Esophagus mucosa (tissue), 1 donor: ENCODE results near the gene COMTD1. TPM values are rescaled to one million over a fixed set of nuclear protein-coding genes. Genes with fewer than 3 reads are reported as not detected.
"Not testable (repeated sequence)": the region's sequence is repeated elsewhere in the genome, so short reads cannot be mapped to it uniquely, and the experiment has no call there.

Experiments
- ATAC-seq: fragments of 200-7000 bp; cut with Tn5 transposase; one replicate; pipeline ENCODE4 v1.9.1; 2020
- total RNA-seq: library from RNA; stranded (reverse); gene quantifications from one replicate; pipeline ENCODE4 v1.2.4, GENCODE V29; 2023
- donor health status: DM: yes; HTN: yes; CAD: no.

Gene COMTD1
- total RNA-seq, 1 donor from 2014 or later = 106 TPM

- not testable (repeated sequence) for ATAC-seq
Observed at GRCh38 chr10:75221492-75221891, 14.3 kb downstream of the COMTD1 start.

DNA sequence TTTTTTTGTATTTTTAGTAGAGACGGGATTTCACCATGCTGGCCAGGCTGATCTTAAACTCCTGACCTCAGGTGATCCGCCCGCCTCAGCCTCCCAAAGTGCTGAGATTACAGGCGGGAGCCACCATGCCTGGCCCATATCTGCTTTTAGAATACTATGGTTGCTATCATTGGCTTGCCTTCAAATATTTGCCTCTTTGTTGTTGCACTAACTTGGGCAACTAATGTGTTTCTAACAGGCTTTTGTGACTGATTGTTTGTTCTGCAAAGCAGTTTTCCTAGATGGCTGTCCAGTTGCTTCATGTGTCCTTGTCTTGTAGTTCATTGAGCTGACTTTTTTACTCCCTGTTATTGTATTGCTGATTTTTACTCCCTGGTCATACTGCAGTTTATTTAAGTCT is 15.5 kb downstream of the COMTD1 start:
- no peak for ATAC-seq

DNA sequence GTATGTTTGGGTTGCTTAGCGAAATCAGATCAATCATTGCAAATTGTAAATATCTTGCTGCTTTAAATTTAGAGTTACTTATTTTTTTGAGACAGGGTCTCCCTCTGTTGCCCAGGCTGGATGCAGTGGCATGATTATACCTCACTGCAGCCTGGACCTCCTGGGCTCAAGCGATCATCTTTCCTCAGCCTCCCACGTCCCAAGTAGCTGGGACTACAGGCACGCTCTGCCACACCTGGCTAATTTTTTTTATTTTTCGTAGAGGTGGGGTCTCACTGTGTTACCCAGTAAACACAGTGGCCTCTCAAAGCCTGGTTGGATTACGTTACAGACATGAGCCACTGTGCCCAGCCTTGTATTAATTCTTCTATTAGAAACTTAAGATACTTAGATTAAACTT is 23.4 kb downstream of the COMTD1 start:
- ATAC-seq = no peak

DNA sequence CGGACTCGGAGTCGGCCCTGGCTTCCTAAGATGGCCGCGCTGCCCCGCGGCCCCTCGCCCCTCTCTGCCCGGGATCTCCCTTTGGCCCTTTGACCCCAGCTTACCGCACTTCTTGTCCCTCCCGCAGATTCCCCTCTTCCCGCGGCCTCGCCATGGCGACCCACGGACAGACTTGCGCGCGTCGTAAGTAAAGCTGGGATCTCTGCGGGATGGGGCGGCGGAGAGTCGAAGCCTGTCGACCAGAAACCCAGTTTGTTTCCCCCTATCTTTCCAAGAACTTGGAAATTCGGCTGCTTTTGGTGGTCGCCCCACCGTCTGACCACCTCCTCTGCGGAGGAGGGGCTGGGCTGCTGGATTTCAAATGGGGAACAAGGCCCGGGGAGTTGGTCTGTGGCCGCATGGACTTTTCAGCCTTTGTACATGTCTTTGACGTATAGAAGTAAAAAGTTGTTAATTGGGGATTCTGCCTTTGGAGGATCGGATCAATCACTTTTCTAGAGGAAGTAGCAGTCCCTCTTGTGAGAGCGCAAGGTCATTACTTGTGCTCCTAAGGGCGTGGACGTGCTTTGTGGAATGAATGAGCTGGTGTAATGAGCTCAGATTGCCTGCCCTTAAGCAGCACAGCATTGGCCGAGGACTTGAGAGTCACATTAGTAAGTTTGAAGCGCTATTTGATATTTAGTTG is 24.6 kb downstream of the COMTD1 start:
- peak; percentile 19 for ATAC-seq

- ATAC-seq = peak; percentile 86
Observed at GRCh38 chr10:75210282-75211006, 25.3 kb downstream of the COMTD1 start, which contains the start of gene VDAC2. Gene VDAC2, plus strand, starts transcription at chr10:75210796. Its CDS starts 363 bp downstream, at chr10:75211159.

GRCh38 chr10:75209921-75210281 is 25.9 kb downstream of the COMTD1 start:
- peak; percentile 73 for ATAC-seq

DNA sequence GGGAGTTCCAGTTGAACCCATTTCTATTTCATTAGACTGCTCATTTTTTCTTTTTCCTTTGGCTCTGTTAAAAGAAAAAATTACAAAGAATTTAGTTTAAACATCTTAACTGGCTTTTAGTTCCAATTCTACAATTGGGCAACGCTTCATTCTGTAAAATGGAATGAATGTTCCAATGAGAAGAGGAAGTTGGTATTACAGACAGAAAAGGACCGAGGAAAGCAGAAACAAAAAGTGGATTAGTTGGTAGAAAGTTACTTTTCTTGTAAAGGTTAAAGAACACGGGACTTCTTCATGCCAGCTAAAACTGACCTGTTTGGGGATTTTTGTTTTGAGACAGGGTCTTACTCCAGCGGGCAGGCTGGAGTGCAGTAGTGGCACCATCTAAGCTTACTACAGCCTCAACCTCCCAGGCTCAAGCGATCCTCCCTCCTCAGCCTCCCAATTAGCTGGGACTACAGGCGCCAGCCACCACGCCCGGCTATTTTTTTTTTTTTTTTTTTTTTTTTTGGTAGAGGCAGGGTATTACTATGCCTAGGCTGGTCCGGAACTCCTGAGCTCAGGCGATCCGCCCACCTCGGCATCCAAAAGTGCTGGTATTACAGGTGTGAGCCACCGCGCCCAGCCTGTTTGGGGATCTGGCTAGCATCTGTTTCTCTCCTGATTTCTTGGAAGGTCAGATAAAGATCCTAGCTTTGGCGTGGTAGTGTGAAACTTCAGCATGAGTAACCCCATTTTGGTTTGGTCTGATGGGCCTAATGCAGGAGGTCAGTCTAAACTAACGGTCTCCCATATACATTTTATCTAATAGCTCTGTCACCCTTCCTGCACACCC is 26.5 kb downstream of the COMTD1 start:
- ATAC-seq = peak; percentile 8

- ATAC-seq = peak; percentile 55
Observed at GRCh38 chr10:75208181-75208580, 27.6 kb downstream of the COMTD1 start.

DNA sequence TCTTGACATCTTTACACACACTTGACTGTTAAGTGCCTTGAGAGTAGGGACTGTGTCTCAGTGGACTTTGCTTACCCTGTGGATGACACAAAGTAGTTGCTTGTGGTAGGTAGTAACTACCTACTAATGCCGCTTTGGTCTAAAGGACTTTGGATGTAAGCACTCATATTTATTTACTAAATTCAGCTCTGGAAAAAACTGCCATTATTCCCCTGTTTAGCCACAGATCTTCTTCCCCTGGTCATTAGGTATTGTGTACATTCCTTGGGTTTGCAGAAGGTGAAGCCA is 28.0 kb downstream of the COMTD1 start:
- ATAC-seq = no peak

- no peak for ATAC-seq
Observed at GRCh38 chr10:75207079-75207856, 28.5 kb downstream of the COMTD1 start.

- not testable (repeated sequence) for ATAC-seq
Observed at GRCh38 chr10:75206638-75207037, 29.1 kb downstream of the COMTD1 start.

- ATAC-seq = no peak
Observed at GRCh38 chr10:75205908-75206307, 29.8 kb downstream of the COMTD1 start.

DNA sequence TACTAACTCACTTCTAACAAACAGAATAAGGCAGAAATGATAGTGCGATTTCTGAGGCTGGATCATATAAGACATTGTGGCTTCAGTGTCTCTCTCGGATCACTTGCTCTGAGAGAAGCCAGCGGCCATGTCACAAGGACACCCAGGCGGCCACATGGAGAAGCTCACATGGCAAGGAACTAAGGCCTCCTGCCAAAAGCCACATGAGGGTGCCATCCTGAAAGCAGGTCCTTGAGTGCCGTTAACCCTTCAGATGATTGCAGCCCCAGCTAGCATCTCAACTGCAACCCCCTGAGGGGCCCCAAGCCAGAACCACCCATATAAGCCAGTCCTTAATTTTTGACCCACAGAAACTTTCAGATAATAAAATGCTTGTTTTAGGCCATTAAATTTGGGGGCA is 32.0 kb downstream of the COMTD1 start:
- no peak for ATAC-seq

- not testable (repeated sequence) for ATAC-seq
Observed at GRCh38 chr10:75203046-75203620, 32.6 kb downstream of the COMTD1 start.

DNA sequence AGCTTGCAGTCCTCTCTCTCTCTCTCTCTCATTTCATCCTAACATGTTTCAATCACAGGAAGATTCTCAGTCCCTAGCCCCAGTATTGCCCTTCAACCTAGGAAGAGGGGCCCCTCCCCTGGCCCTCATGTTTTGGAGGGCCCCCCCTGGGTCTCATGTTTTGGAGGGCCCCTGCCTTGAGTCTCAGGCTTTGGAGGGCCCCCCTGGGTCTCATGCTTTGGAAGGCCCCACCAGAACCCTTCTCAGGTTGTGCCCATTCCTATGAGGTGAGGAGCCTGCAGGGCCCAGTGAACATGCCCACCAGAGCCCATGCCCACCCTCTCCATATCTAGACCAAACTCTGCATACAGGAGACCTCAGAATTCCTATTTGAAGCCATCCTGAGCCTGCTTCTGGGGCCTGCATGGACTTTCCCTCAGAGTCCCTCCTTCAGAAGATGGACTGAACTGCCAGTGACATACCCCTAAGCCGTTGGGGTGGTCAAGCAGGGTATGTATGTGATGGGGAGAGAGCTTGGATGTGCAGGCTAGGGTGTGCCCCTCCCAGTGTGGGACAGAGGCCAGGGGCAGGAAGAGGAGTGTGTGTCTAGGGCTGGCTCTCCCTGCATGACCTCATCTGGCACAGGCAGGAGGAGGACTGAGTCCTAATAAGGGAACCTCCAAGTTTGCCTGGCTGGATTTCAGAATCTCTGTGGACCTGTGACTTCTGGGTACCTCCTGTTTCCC is 33.3 kb downstream of the COMTD1 start:
- peak; percentile 90 for ATAC-seq

DNA sequence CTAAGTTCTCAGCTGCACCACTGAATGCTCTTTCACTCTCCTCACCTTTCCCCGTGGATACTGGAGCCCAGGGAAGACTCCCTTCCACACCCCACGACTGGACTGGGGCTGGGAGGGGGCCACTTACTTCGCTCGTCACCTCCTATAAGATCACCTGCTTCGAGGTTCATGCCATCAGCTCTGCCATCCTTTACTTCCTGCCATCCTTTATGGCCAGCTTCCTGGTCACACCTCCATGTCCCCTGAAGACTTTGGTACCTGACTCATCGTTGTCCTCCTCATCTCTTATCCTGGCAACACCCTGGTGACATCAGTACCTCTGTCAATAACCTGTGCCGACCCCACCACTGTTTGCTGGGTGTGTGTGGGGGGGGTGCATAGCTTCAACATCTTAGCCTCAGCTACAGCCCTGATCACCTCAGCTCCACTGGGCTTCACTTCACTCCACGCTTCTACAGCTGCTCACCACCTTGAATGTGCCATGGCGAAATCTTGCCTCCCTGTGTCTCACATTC is 33.9 kb downstream of the COMTD1 start:
- ATAC-seq = peak; percentile 73

DNA sequence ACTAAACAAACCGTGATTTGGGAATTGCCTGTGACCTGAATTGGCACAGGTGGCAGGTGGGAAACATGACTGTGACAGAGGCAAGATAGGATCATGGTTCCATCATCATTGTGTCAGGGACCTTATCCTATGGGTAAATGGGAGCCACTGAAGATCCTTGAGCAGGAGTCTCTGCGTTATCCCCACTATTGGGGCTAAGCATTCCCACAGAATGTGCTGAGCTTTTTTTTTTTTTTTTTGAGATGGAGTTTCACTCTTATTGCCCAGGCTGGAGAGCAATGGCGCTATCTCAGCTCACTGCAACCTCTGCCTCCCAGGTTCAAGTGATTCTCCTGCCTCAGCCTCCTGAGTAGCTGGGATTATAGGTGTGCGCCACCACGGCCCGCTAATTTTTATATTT is 35.8 kb downstream of the COMTD1 start:
- ATAC-seq = not testable (repeated sequence)

- ATAC-seq = no peak
Observed at GRCh38 chr10:75197906-75198305, 37.9 kb downstream of the COMTD1 start.

DNA sequence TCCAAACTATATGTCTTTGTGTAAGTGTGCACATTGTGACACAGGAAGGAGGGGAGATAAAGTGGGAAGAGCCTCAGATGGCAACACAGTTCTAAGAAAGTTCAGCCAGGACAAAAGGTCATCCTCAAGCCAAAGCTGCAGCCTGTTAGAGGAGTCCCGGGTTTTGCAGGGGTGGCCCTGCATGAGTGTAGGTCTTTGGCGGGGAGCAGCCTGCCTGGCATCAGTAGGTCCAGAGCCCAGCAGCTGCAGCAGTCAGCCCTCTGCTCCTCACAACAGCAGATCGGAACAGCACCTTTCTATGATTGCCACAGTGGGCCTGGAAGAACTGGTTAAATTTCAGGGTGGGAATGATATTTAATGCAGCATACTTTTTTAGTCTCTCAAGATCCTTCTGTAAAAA is 38.7 kb downstream of the COMTD1 start:
- no peak for ATAC-seq

DNA sequence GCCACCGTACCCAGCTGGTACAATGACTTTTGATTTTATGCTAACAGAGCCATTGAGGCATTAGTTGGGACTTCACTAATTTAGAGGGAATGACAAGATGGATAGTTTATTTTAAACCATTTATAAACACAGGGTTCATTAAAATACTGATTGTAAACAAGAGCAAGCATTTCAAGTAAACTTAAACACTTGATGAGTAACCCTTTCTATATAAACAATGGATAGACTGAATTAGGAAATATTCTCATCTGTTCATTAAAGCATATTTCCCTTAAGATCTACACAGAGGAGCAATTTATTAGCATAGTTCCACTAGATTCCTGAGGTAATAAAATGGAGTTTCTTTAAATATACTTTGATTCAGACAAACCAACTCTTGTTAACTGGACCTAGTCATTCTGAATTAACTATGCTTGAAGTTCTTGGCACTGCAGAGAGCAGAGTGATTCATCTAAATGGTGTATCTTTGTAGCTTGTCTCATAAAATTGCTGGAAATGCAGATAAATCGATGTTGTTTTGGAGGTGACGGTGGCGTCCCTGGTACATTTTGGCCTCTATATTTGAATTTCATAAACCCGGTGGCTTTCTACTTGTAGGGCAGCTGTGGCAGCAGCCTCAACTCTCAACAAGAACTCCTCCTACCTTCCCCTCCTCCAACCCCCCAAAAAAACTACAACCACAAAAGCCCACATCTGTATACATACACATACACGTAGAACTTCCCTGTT is 40.6 kb downstream of the COMTD1 start:
- no peak for ATAC-seq

DNA sequence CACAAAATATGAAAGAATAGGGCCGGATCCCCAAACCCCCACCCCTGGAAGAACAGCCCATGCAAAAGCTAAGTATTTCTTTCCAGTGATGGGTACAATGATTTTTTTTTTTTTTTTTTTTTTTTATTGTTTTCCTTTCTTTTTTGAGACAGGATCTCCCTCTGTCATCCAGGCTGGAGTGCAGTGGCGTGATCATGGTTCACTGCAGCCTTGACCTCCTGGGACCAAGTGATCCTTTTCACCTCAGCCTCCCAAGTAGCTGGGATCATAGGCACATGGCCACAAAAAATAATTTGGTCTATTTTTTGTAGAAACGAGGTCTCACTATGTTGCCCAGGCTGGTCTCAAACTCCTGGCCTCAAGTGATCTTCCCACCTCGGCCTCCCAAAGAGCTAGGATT is 41.1 kb downstream of the COMTD1 start:
- not testable (repeated sequence) for ATAC-seq
